Uterus (tissue), 4 donors: ENCODE data around the gene PLEKHA7. TPM values are rescaled to one million over a fixed set of nuclear protein-coding genes. Genes with fewer than 3 reads are reported as not detected.
A peak's percentile ranks its signal among the peaks of the same experiment; 100 is the strongest.

Source experiments
- DNase-seq, 2 donors: peaks; one replicate each; pipeline ENCODE4 v3.0.0-alpha.2; 2019 to 2020
- H3K27ac ChIP-seq, 2 donors: fragments of 200-600 bp; sonication (generic); 1 replicate in 1 of 2; 2 replicates in 1 of 2; pipeline ENCODE4 v1.5.1; 2016 to 2018
- H3K27me3 ChIP-seq, 2 donors: fragments of 200-600 bp; sonication (generic); one replicate each; pipeline ENCODE4 v1.5.1; 2018 to 2019; ENCODE audit warnings: control low read depth in 1 of 2
- H3K36me3 ChIP-seq, 2 donors: fragments of 200-600 bp; sonication (generic); one replicate each; pipeline ENCODE4 v1.5.1; 2019; ENCODE audit warnings: control low read depth in 1 of 2
- H3K4me1 ChIP-seq, 2 donors: fragments of 200-600 bp; sonication (generic); one replicate each; pipeline ENCODE4 v1.5.1; 2018 to 2019; ENCODE audit warnings: control low read depth in 1 of 2
- H3K4me3 ChIP-seq, 2 donors: fragments of 200-600 bp; sonication (generic); 1 replicate in 1 of 2; 2 replicates in 1 of 2; pipeline ENCODE4 v1.5.1; 2018 to 2019; ENCODE audit warnings: mild to moderate bottlenecking in 1 of 2
- H3K9me3 ChIP-seq, 2 donors: fragments of 200-600 bp; sonication (generic); one replicate each; pipeline ENCODE4 v1.5.1; 2019; ENCODE audit warnings: control low read depth in 1 of 2
- CTCF ChIP-seq, 4 experiments: fragments of 200-600 bp in 2 of 4; fragments of 450-650 bp in 2 of 4; sonication (generic) in 2 of 4; IDR thresholded peaks; one replicate each; pipeline ENCODE4 v1.5.1; 2016 to 2019; ENCODE audit warnings: antibody characterized with exemption in 4 of 4, mild to moderate bottlenecking in 2 of 4, moderate library complexity in 1 of 4
- POLR2A ChIP-seq, 2 donors: fragments of 450-650 bp; IDR thresholded peaks; one replicate each; pipeline ENCODE4 v1.6.1; 2016; ENCODE audit warnings: antibody characterized with exemption in 2 of 2, mild to moderate bottlenecking in 1 of 2, moderate library complexity in 1 of 2
- intact Hi-C: fragments of 100-400 bp; cut with DNase I; formaldehyde crosslinking; loops from one replicate; pipeline ENCODE4 v1.15.1; 2023; ENCODE audit warnings: low total_unique reads
- total RNA-seq, 4 donors: library from RNA; depleted of rRNA in 3 of 4; stranded (reverse); fragments of >200 nt in 3 of 4; gene quantifications; one replicate each; pipeline versions ENCODE4 v1.1.0 to v1.2.4, GENCODE V29; 2014 to 2023
- donor health status: DM: yes; HTN: yes; CAD: no.

Gene PLEKHA7
- total RNA-seq, 4 donors from 2014 or later = 13.3 to 38.2 (median 26.7) TPM

- TF ChIP-seq POLR2A (IDR thresholded peaks at IDR 0.05) (no peak), CTCF (IDR thresholded peaks at IDR 0.05) (no peak)
- H3K9me3 ChIP-seq = no peaks in the 10 kb centered on the region
- H3K27ac ChIP-seq = no peak overlapping the region
- intact Hi-C loops = no loop called here
- H3K4me3 ChIP-seq = no peak overlapping the region
- no peaks in the 10 kb centered on the region for H3K27me3 ChIP-seq
- no peaks in the 10 kb centered on the region for H3K36me3 ChIP-seq
- no peak for DNase-seq
- H3K4me1 ChIP-seq = peaks cover 7 to 20% of the 10 kb centered on the region in 2 donors
Measured at GRCh38 chr11:16741473-16741872, 272.7 kb downstream of the PLEKHA7 start.

- peak overlapping the region; percentile 87 to 93 for H3K27ac ChIP-seq
- peak overlapping the region; percentile 72 to 93 for H3K4me3 ChIP-seq
- H3K4me1 ChIP-seq = peaks cover 7 to 12% of the 10 kb centered on the region in 2 donors
- no peaks in the 10 kb centered on the region for H3K27me3 ChIP-seq
- no peaks in the 10 kb centered on the region for H3K36me3 ChIP-seq
- TF ChIP-seq CTCF (IDR thresholded peaks at IDR 0.05) (no peak), POLR2A (IDR thresholded peaks at IDR 0.05) (no peak)
- intact Hi-C loops = no loop called here
- no peaks in the 10 kb centered on the region for H3K9me3 ChIP-seq
- no peak for DNase-seq
Measured at GRCh38 chr11:16738947-16739815, 275.0 kb downstream of the PLEKHA7 start.

GRCh38 chr11:16738193-16738946, 275.8 kb downstream of the PLEKHA7 start, which contains the start of gene C11orf58:
C11orf58 (plus strand) TSS chr11:16738647; CDS start chr11:16738779, 132 bp downstream.
- intact Hi-C loops = no loop called here
- TF ChIP-seq CTCF (IDR thresholded peaks at IDR 0.05) (peak in 1 of 4 experiments; percentile 6), POLR2A (IDR thresholded peaks at IDR 0.05) (peak; percentile 85 to 94)

GRCh38 chr11:16737818-16738192, 276.4 kb downstream of the PLEKHA7 start:
- Histone ChIP-seq H3K9me3 (no peaks in the 10 kb centered on the region), H3K27ac (peak overlapping the region; percentile 87 to 93), H3K36me3 (no peaks in the 10 kb centered on the region), H3K4me3 (peak overlapping the region; percentile 72 to 93), H3K27me3 (no peaks in the 10 kb centered on the region), H3K4me1 (peaks cover 7 to 12% of the 10 kb centered on the region in 2 donors)
- no peak for DNase-seq
- TF ChIP-seq CTCF (IDR thresholded peaks at IDR 0.05) = no peak
- no peak for TF ChIP-seq POLR2A (IDR thresholded peaks at IDR 0.05)
- intact Hi-C loops = no loop called here

More at GRCh38 chr11:16738193-16738946, 275.8 kb downstream of the PLEKHA7 start, which contains the start of gene C11orf58:
- no peaks in the 10 kb centered on the region for H3K36me3 ChIP-seq
- H3K27ac ChIP-seq = peak within 1 kb of the TSS; percentile 87 to 93
- peak within 1 kb of the TSS; percentile 72 to 93 for H3K4me3 ChIP-seq
- peak; percentile 94 to 96 for DNase-seq
- H3K4me1 ChIP-seq = peaks cover 7 to 12% of the 10 kb centered on the region in 2 donors
- no peaks in the 10 kb centered on the region for H3K9me3 ChIP-seq
- no peaks in the 10 kb centered on the region for H3K27me3 ChIP-seq

Other genes starting within 250 kb of the PLEKHA7 start
- 1,000 to 10,000 TPM in 3 of 4 donors, 100 to 1,000 TPM in 1; 553 to 4,902 (median 2,244) TPM for gene RPS13, start 63.3 kb upstream of the PLEKHA7 start, total RNA-seq
- gene PIK3C2A, start 193.6 kb upstream of the PLEKHA7 start, total RNA-seq = 100 to 1,000 TPM in 1 of 4 donors, 10 to 100 TPM in 3; 63.5 to 147 (median 90.5) TPM